Tibial nerve (tissue), 4 donors: Measurements from ENCODE around the gene TBCA. TPM values are rescaled to one million over a fixed set of nuclear protein-coding genes. Genes with fewer than 3 reads are reported as not detected.

ENCODE experiments used
- DNase-seq, 2 donors: peaks; one replicate each; pipeline ENCODE4 v3.0.0-alpha.2; 2019; ENCODE audit warnings: low spot score in 2 of 2
- H3K27ac ChIP-seq, 4 donors: fragments of 200-600 bp; sonication (generic) in 3 of 4; one replicate each; pipeline ENCODE4 v1.5.1; 2017 to 2019; ENCODE audit warnings: mild to moderate bottlenecking in 1 of 4
- H3K27me3 ChIP-seq, 2 donors: fragments of 200-600 bp; sonication (generic) in 1 of 2; one replicate each; pipeline versions ENCODE4 v1.5.1 to v1.6.0; 2017 to 2019
- H3K36me3 ChIP-seq, 3 donors: fragments of 200-600 bp; sonication (generic); one replicate each; pipeline ENCODE4 v1.5.1; 2018 to 2019
- H3K4me1 ChIP-seq, 4 donors: fragments of 200-600 bp; sonication (generic) in 3 of 4; one replicate each; pipeline ENCODE4 v1.5.1; 2017 to 2019
- H3K4me3 ChIP-seq, 4 donors: fragments of 200-600 bp; sonication (generic) in 3 of 4; one replicate each; pipeline ENCODE4 v1.5.1; 2017 to 2019; ENCODE audit warnings: mild to moderate bottlenecking in 1 of 4, moderate library complexity in 1 of 4
- H3K9me3 ChIP-seq, 4 donors: fragments of 200-600 bp; sonication (generic) in 3 of 4; one replicate each; pipeline ENCODE4 v1.5.1; 2017 to 2019
- CTCF ChIP-seq, 5 experiments: fragments of 200-600 bp in 3 of 5; fragments of 450-650 bp in 2 of 5; sonication (generic) in 3 of 5; IDR thresholded peaks; one replicate each; pipeline ENCODE4 v1.5.1; 2016 to 2019; ENCODE audit warnings: antibody characterized with exemption in 5 of 5, mild to moderate bottlenecking in 3 of 5, moderate library complexity in 2 of 5
- EP300 ChIP-seq, 2 donors: sonication (generic); formaldehyde crosslinking; IDR thresholded peaks; one replicate each; pipeline ENCODE4 v1.6.1; 2017; ENCODE audit warnings: antibody characterized with exemption in 2 of 2, mild to moderate bottlenecking in 1 of 2
- POLR2A ChIP-seq, 2 donors: fragments of 450-650 bp; IDR thresholded peaks; one replicate each; pipeline ENCODE4 v1.6.1; 2017; ENCODE audit warnings: antibody characterized with exemption in 2 of 2, mild to moderate bottlenecking in 2 of 2, moderate library complexity in 2 of 2
- WGBS, 2 donors: methylation state at CpG; one replicate each; pipeline ENCODE4 v1.1.5; 2018; 5-methylcytosine and 5-hydroxymethylcytosine counted together
- total RNA-seq, 4 donors: library from RNA; depleted of rRNA; stranded (reverse); fragments of >200 nt; gene quantifications; one replicate each; pipeline ENCODE4 v1.1.0, GENCODE V29; 2016

Gene TBCA
- total RNA-seq, 4 donors from 2014 or later: 83.2 to 157 (median 120) TPM

GRCh38 chr5:77774981-77775789, 954 bp downstream of the TBCA start:
- TF ChIP-seq CTCF (IDR thresholded peaks at IDR 0.05) (no peak), POLR2A (IDR thresholded peaks at IDR 0.05) (no peak), EP300 (IDR thresholded peaks at IDR 0.05) (no peak)
- Histone ChIP-seq H3K4me1 (peaks cover 0 to 52% (median 16%) of the 10 kb centered on the region in 4 donors), H3K27me3 (no peaks in the 10 kb centered on the region), H3K4me3 (peak overlapping the region; percentile 63 to 97 (median 82)), H3K36me3 (peaks cover 0 to 7% (median 0%) of the 10 kb centered on the region in 3 donors), H3K9me3 (no peaks in the 10 kb centered on the region), H3K27ac (peak overlapping the region; percentile 94 to 98 (median 97))
- DNase-seq: no peak
- WGBS, 2 donors: 9% methylated on average over 13 of the region's 13 CpGs

- DNase-seq: no peak
- no peak overlapping the region for H3K4me3 ChIP-seq
- peaks cover 5 to 63% (median 20%) of the 10 kb centered on the region in 4 donors for H3K4me1 ChIP-seq
- WGBS, 2 donors: 54 to 67% methylated on average over 3 of the region's 3 CpGs
- TF ChIP-seq POLR2A (IDR thresholded peaks at IDR 0.05) (no peak), CTCF (IDR thresholded peaks at IDR 0.05) (no peak), EP300 (IDR thresholded peaks at IDR 0.05) (no peak)
- H3K27me3 ChIP-seq: no peaks in the 10 kb centered on the region
- peaks cover 0 to 7% (median 0%) of the 10 kb centered on the region in 3 donors for H3K36me3 ChIP-seq
- H3K9me3 ChIP-seq: no peaks in the 10 kb centered on the region
- peak overlapping the region in 1 of 4 donors; percentile 20 for H3K27ac ChIP-seq
Measured at GRCh38 chr5:77773734-77774280, 2.3 kb downstream of the TBCA start.

- no peak for TF ChIP-seq POLR2A (IDR thresholded peaks at IDR 0.05)
- TF ChIP-seq CTCF (IDR thresholded peaks at IDR 0.05): no peak
- TF ChIP-seq EP300 (IDR thresholded peaks at IDR 0.05): no peak
- no peaks in the 10 kb centered on the region for H3K9me3 ChIP-seq
- H3K27me3 ChIP-seq: no peaks in the 10 kb centered on the region
- peaks cover 0 to 10% (median 0%) of the 10 kb centered on the region in 3 donors for H3K36me3 ChIP-seq
- no peak overlapping the region for H3K27ac ChIP-seq
- peaks cover 5 to 70% (median 20%) of the 10 kb centered on the region in 4 donors for H3K4me1 ChIP-seq
- DNase-seq: no peak
- no peak overlapping the region for H3K4me3 ChIP-seq
Measured at GRCh38 chr5:77772729-77773128, 3.4 kb downstream of the TBCA start.

GRCh38 chr5:77771452-77771851, 4.7 kb downstream of the TBCA start:
- Histone ChIP-seq H3K4me1 (peaks cover 5 to 71% (median 19%) of the 10 kb centered on the region in 4 donors), H3K27ac (no peak overlapping the region), H3K4me3 (no peak overlapping the region), H3K9me3 (no peaks in the 10 kb centered on the region), H3K36me3 (peaks cover 0 to 20% (median 0%) of the 10 kb centered on the region in 3 donors), H3K27me3 (no peaks in the 10 kb centered on the region)
- no peak for DNase-seq
- WGBS, 2 donors: 88 to 95% methylated on average over 5 of the region's 5 CpGs
- TF ChIP-seq EP300 (IDR thresholded peaks at IDR 0.05) (no peak), CTCF (IDR thresholded peaks at IDR 0.05) (no peak), POLR2A (IDR thresholded peaks at IDR 0.05) (no peak)
